Thyroid gland (tissue), 4 donors: Measurements from ENCODE around the gene DPYD. TPM values are rescaled to one million over a fixed set of nuclear protein-coding genes. Genes with fewer than 3 reads are reported as not detected.

Experiments used
- DNase-seq, 2 donors: peaks; one replicate each; pipeline ENCODE4 v3.0.0-alpha.2; 2019
- H3K27ac ChIP-seq, 3 donors: fragments of 200-600 bp; sonication (generic); 1 replicate in 2 of 3; 2 replicates in 1 of 3; pipeline ENCODE4 v1.5.1; 2016 to 2019; ENCODE audit warnings: mild to moderate bottlenecking in 1 of 3, moderate library complexity in 1 of 3
- H3K27me3 ChIP-seq: fragments of 200-600 bp; sonication (generic); one replicate; pipeline ENCODE4 v1.5.1; 2019
- H3K36me3 ChIP-seq, 2 donors: fragments of 200-600 bp; sonication (generic); one replicate each; pipeline ENCODE4 v1.5.1; 2016 to 2019
- H3K4me1 ChIP-seq, 2 donors: fragments of 200-600 bp; sonication (generic); one replicate each; pipeline ENCODE4 v1.5.1; 2017 to 2019
- H3K4me3 ChIP-seq, 3 donors: fragments of 200-600 bp; sonication (generic); replicated peaks in 1 of 3; 1 replicate in 2 of 3; 2 replicates in 1 of 3; pipeline ENCODE4 v1.5.1; 2016; ENCODE audit warnings: mild to moderate bottlenecking in 1 of 3
- H3K9me3 ChIP-seq: fragments of 200-600 bp; sonication (generic); one replicate; pipeline ENCODE4 v1.5.1; 2017
- POLR2A ChIP-seq, 2 donors: fragments of 450-650 bp; IDR thresholded peaks; one replicate each; pipeline ENCODE4 v1.6.1; 2017; ENCODE audit warnings: antibody characterized with exemption in 2 of 2, mild to moderate bottlenecking in 2 of 2, moderate library complexity in 1 of 2
- WGBS, 2 donors: methylation state at CpG; one replicate each; pipeline ENCODE4 v1.1.5; 2017; 5-methylcytosine and 5-hydroxymethylcytosine counted together
- intact Hi-C: fragments of 100-400 bp; cut with DNase I; formaldehyde crosslinking; loops from one replicate; pipeline ENCODE4 v1.15.1; 2023
- total RNA-seq, 4 donors: library from RNA; depleted of rRNA; stranded (reverse); fragments of >200 nt; gene quantifications; one replicate each; pipeline ENCODE4 v1.2.3, GENCODE V29; 2016
- TF ChIP-seq, protein P1 (sequence below), 6 experiments: fragments of 200-600 bp in 3 of 6; fragments of 450-650 bp in 3 of 6; sonication (generic) in 3 of 6; IDR thresholded peaks; one replicate each; pipeline ENCODE4 v1.5.1; 2016 to 2019; ENCODE audit warnings: antibody characterized with exemption in 6 of 6, mild to moderate bottlenecking in 2 of 6, inconsistent platforms in 1 of 6, moderate library complexity in 1 of 6

DPYD gene
- total RNA-seq, 4 donors from 2014 or later: 27.3 to 54.0 (median 39.5) TPM

DNA sequence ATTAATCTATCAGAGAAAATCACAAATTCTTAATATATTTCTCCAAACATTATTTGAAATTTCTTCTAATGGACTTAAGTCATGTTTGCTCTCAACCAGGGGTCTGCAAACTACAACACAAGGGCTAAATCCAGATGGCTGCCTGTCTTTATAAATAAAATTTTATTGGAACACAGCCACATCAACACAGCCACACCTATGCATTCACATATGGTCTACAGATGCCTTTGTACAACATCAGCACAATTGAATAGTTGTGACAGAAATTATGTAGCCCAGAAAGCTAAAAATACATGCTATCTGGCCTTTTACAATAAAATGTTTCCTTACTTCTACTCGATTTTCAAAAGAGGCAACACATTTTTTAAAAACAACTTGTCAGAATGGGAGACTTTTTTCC is 103.9 kb downstream of the DPYD start:
- intact Hi-C loops: no loop called here
- H3K27me3 ChIP-seq: no peaks in the 10 kb centered on the region
- H3K4me3 ChIP-seq: no peak overlapping the region
- DNase-seq: no peak
- 68 to 83% methylated on average over 1 of the region's 1 CpG for WGBS, 2 donors
- H3K27ac ChIP-seq: no peak overlapping the region
- H3K9me3 ChIP-seq: no peaks in the 10 kb centered on the region
- no peak for TF ChIP-seq POLR2A (IDR thresholded peaks at IDR 0.05)
- TF ChIP-seq, protein P1, sequence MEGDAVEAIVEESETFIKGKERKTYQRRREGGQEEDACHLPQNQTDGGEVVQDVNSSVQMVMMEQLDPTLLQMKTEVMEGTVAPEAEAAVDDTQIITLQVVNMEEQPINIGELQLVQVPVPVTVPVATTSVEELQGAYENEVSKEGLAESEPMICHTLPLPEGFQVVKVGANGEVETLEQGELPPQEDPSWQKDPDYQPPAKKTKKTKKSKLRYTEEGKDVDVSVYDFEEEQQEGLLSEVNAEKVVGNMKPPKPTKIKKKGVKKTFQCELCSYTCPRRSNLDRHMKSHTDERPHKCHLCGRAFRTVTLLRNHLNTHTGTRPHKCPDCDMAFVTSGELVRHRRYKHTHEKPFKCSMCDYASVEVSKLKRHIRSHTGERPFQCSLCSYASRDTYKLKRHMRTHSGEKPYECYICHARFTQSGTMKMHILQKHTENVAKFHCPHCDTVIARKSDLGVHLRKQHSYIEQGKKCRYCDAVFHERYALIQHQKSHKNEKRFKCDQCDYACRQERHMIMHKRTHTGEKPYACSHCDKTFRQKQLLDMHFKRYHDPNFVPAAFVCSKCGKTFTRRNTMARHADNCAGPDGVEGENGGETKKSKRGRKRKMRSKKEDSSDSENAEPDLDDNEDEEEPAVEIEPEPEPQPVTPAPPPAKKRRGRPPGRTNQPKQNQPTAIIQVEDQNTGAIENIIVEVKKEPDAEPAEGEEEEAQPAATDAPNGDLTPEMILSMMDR (IDR thresholded peaks at IDR 0.05): no peak
- H3K36me3 ChIP-seq: no peaks in the 10 kb centered on the region
- H3K4me1 ChIP-seq: no peaks in the 10 kb centered on the region

DNA sequence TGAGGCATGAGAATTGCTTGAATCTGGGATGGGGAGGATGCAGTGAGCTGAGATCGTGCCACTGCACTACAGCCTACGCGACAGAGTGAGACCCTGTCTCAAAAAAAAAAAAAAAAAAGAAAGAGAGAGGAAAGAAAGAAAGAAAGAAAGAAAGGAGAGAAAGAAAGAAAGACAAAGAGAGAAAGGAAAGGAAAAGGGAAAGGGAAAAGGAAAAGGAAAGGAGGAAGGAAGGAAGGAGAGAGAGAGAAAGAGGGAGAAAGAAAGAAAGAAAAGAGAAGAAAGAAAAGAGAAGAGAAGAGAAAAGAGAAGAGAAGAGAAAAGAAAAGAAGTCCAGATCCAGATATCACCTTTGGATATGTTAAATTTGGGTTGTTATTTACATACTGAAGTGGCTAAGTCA is 106.0 kb downstream of the DPYD start:
- WGBS, 2 donors: 84 to 95% methylated on average over 3 of the region's 3 CpGs

DNA sequence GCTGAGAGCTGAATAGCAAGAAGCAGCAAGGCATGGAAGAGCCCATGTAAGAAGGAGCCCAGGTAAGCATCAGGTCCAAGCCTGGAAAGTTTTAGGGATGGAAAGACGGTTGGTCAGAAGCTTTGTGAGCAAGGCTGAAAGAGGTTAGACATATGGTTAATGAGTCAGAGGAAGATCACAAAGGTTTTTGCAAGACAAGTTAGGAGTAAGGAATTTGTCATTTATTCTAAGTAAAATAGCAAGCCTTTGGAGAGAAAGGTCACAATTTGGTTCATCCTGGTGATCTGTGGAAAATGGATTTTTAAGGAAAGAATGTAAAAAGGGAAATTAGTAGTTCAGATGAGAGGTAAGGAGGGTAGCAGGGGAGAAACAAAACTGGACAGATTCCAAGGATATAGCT is 106.7 kb downstream of the DPYD start:
- H3K36me3 ChIP-seq: no peaks in the 10 kb centered on the region
- WGBS, 2 donors: 94 to 95% methylated on average over 1 of the region's 1 CpG
- TF ChIP-seq, protein P1 (IDR thresholded peaks at IDR 0.05): no peak
- no peak for TF ChIP-seq POLR2A (IDR thresholded peaks at IDR 0.05)
- H3K4me3 ChIP-seq: no peak overlapping the region
- H3K9me3 ChIP-seq: no peaks in the 10 kb centered on the region
- H3K4me1 ChIP-seq: no peaks in the 10 kb centered on the region
- no peak overlapping the region for H3K27ac ChIP-seq
- H3K27me3 ChIP-seq: no peaks in the 10 kb centered on the region
- no peak for DNase-seq
- intact Hi-C loops: no loop called here

More for the DNA sequence above, 106.0 kb downstream of the DPYD start:
- no peak for DNase-seq
- Histone ChIP-seq H3K36me3 (no peaks in the 10 kb centered on the region), H3K4me1 (no peaks in the 10 kb centered on the region), H3K9me3 (no peaks in the 10 kb centered on the region), H3K4me3 (no peak overlapping the region), H3K27ac (no peak overlapping the region), H3K27me3 (no peaks in the 10 kb centered on the region)
- no peak for TF ChIP-seq POLR2A (IDR thresholded peaks at IDR 0.05)
- TF ChIP-seq, protein P1 (IDR thresholded peaks at IDR 0.05): no peak
- intact Hi-C loops: no loop called here

DNA sequence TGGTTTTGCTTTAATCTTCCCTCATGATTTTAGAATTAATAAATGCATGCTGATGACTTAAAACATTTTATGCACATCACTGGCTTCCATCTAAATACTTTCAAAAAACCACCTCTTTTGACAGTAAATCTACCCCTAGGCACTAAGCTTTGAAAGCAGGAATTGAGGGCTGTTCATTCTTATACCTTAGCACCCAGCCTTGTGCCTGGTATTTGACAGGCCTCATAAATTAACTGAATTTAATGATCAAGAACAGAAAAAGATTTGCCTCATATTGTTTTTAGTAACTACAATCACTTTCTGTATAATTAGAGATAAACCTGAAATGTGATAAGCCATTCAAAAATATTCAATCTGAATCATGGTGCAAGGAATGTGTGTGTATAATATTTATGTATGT is 108.8 kb downstream of the DPYD start:
- Histone ChIP-seq H3K4me3 (no peak overlapping the region), H3K4me1 (no peaks in the 10 kb centered on the region), H3K27ac (no peak overlapping the region), H3K27me3 (no peaks in the 10 kb centered on the region), H3K9me3 (no peaks in the 10 kb centered on the region), H3K36me3 (no peaks in the 10 kb centered on the region)
- intact Hi-C loops: no loop called here
- no peak for DNase-seq
- TF ChIP-seq, protein P1 (IDR thresholded peaks at IDR 0.05): no peak
- no peak for TF ChIP-seq POLR2A (IDR thresholded peaks at IDR 0.05)

DNA sequence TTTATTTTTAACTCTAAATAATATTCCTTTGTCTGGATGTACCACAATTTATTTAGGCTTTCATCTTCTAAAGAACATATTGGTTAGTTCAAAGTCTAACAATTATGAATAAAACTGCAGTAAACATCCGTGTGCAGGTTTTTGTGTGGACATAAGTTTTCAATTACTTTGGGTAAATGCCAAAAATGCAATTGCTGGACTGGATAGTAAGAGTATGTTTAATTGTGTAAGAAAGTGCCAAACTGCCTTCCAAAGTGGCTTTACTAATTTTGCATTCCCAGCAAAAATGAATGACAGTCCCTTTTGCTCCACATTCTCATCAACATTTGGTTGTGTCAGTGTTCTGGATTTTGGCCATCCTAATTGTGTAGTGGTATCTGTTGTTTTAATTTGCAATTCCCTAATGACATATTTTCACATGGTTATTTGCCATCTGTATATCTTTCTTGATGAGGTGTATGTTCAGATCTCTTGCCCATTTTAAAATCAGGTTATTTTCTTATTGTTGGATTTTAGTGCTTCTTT is 113.8 kb downstream of the DPYD start:
- no peaks in the 10 kb centered on the region for H3K9me3 ChIP-seq
- H3K27ac ChIP-seq: no peak overlapping the region
- H3K4me3 ChIP-seq: no peak overlapping the region
- no peaks in the 10 kb centered on the region for H3K27me3 ChIP-seq
- DNase-seq: no peak
- intact Hi-C loops: no loop called here
- no peaks in the 10 kb centered on the region for H3K4me1 ChIP-seq
- TF ChIP-seq POLR2A (IDR thresholded peaks at IDR 0.05): no peak
- TF ChIP-seq, protein P1 (IDR thresholded peaks at IDR 0.05): no peak
- WGBS, 2 donors: 55 to 62% methylated on average over 1 of the region's 1 CpG
- H3K36me3 ChIP-seq: no peaks in the 10 kb centered on the region
